ACC112 (cell line): ENCODE results near the gene HPS3.

Experiments used
- H2AFZ ChIP-seq: fragments of 200-600 bp; sonication (generic); one replicate; pipeline ENCODE4 v1.6.0; 2017; ENCODE audit warnings: antibody characterized with exemption, low read length; ENCODE audit not compliant: unreplicated experiment
- H3K27ac ChIP-seq: fragments of 200-600 bp; sonication (generic); 2 replicates; pipeline ENCODE4 v1.5.1; 2014; ENCODE audit warnings: low read depth, mild to moderate bottlenecking, antibody characterized with exemption, low read length, moderate library complexity
- H3K27me3 ChIP-seq: fragments of 200-600 bp; sonication (generic); 2 replicates; pipeline ENCODE4 v1.6.1; 2014; ENCODE audit warnings: mild to moderate bottlenecking, antibody characterized with exemption, low read length, moderate library complexity, mixed read lengths; ENCODE audit not compliant: insufficient read depth
- H3K36me3 ChIP-seq: fragments of 200-600 bp; sonication (generic); 2 replicates; pipeline ENCODE4 v1.6.1; 2016; ENCODE audit warnings: mild to moderate bottlenecking, antibody characterized with exemption, low read length, moderate library complexity, mixed read lengths; ENCODE audit not compliant: insufficient read depth
- H3K4me1 ChIP-seq: fragments of 200-600 bp; sonication (generic); one replicate; pipeline ENCODE4 v1.6.1; 2016; ENCODE audit warnings: low read length, mixed read lengths; ENCODE audit not compliant: insufficient read depth, unreplicated experiment, control insufficient read depth
- H3K4me3 ChIP-seq: fragments of 200-600 bp; sonication (generic); 2 replicates; pipeline ENCODE4 v1.5.1; 2014; ENCODE audit warnings: mild to moderate bottlenecking, low read depth, low read length
- H3K79me2 ChIP-seq: fragments of 200-600 bp; sonication (generic); one replicate; pipeline ENCODE4 v1.6.0; 2016; ENCODE audit warnings: low read length; ENCODE audit not compliant: control insufficient read depth, unreplicated experiment, insufficient read depth

The HPS3 gene

DNA sequence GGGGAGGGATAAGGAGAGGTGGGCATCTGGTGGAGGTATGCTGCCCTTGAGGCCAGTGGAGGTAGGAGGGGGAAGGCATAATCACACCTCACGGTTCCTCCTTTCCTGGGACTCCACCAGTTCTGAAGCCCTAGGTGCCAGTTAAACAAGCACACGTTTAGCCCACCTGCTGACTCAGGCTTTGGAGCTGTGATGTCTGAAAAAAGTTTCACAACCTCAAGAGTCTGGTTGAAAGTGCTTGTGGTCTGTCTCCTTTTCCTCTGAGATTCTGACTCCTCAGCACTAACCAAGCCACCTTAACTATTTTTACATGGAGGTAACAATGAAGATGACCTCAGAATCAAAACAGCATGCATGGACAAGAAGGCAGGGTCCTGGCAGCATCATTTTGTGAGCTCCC is 23.0 kb downstream of the HPS3 start:
- H3K27me3 ChIP-seq: no peaks in the 10 kb centered on the region
- H3K4me3 ChIP-seq: peak overlapping the region; percentile 14; the same call in 1 of the 2 replicates
- no peak overlapping the region for H2AFZ ChIP-seq
- H3K4me1 ChIP-seq: peaks cover 18% of the 10 kb centered on the region
- no peaks in the 10 kb centered on the region for H3K79me2 ChIP-seq
- peak overlapping the region; percentile 61 for H3K27ac ChIP-seq
- H3K36me3 ChIP-seq: peaks cover 25% of the 10 kb centered on the region

DNA sequence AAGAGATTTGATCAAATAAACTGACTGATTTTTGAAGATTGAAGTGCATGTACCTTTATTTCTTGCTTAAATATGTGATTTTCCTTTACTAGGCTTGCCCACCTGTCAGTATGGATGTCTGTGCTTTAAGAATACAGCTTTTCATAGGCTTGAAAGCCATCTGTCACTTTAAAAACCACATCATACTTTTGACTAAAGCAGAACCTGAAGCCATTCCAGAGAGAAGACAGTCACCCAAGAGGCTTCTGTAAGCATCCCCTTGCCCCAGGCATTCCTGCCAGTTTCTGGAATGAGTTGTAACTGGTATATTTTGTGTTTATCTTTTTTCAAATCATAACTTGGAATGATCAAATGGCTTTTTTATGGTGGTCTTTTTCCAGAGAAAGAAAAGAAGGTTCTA is 24.0 kb downstream of the HPS3 start:
- H3K27ac ChIP-seq: no peak overlapping the region
- peaks cover 28% of the 10 kb centered on the region for H3K36me3 ChIP-seq

DNA sequence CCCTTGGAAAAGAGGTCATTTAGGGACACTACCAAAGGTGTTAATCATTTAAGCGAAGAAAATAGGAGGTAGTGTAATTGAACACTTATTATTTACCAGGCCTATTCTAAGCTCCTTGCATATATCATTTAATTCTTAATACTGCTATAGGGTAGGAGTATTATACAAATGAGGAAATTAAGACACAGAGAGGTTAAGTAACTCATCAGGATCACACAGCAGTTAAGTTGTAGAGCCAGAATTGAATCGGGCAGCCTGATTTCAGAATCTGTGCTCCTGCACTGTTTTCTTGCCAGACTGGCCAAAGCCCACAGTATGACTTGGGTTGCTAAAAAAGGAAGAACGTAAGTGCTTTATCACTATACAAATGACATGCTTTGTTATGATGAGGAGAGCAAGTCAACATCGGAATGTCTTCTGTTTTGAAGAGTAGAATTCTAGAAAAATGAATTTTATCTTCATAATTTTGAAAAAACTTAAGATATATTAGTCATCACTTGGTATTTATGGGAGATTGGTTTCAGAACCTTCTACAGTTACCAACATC is 31.4 kb downstream of the HPS3 start:
- no peak overlapping the region for H3K4me3 ChIP-seq
- H3K79me2 ChIP-seq: no peaks in the 10 kb centered on the region
- H3K36me3 ChIP-seq: peaks cover 32% of the 10 kb centered on the region
- no peaks in the 10 kb centered on the region for H3K27me3 ChIP-seq
- H3K4me1 ChIP-seq: no peaks in the 10 kb centered on the region
- no peak overlapping the region for H2AFZ ChIP-seq
- no peak overlapping the region for H3K27ac ChIP-seq

More for the DNA sequence above, 24.0 kb downstream of the HPS3 start:
- Histone ChIP-seq H2AFZ (no peak overlapping the region), H3K79me2 (no peaks in the 10 kb centered on the region), H3K4me3 (no peak overlapping the region), H3K4me1 (peaks cover 18% of the 10 kb centered on the region), H3K27me3 (no peaks in the 10 kb centered on the region)

DNA sequence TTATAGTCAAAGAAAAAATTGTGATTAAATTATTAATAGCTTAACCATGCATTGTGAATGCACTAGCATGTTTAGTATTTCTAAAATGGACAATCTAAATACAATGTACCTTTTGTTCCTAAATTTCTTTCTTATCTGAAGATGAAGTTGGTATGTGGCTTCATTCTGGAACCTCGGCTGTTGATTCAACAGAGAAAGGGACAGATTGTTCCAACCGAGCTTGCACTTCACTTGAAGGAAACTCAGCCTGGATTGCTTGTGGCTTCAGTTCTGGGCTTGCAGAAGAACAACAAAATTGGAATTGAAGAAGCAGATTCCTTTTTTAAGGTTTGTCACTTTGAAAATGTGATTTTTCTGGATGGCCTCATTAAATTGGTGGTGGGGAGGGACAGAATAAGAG is 32.6 kb downstream of the HPS3 start:
- no peaks in the 10 kb centered on the region for H3K4me1 ChIP-seq
- H2AFZ ChIP-seq: no peak overlapping the region
- peaks cover 38% of the 10 kb centered on the region for H3K36me3 ChIP-seq
- H3K27me3 ChIP-seq: no peaks in the 10 kb centered on the region
- H3K27ac ChIP-seq: no peak overlapping the region
- H3K4me3 ChIP-seq: no peak overlapping the region
- no peaks in the 10 kb centered on the region for H3K79me2 ChIP-seq

DNA sequence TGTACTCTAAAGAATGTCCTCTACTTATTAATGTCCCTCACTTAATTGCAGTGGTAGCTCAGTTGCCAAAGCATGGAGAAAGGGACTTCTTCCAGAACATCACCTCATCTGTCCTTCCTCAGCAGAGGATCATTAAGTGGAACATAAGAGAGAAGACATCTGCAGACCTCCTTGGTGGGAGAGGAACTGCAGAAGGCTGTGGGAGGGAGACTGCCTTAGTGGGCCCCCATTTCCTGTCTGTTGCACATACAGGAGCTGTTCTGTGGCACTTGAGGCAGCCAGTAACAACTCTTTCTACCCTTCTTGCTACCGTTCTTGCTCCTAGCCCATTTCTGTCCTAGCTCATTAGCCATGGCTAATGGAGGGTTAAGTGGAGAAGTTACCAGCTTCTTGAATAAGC is 33.6 kb downstream of the HPS3 start:
- no peak overlapping the region for H2AFZ ChIP-seq
- no peak overlapping the region for H3K27ac ChIP-seq
- H3K27me3 ChIP-seq: no peaks in the 10 kb centered on the region
- H3K4me3 ChIP-seq: no peak overlapping the region
- H3K79me2 ChIP-seq: no peaks in the 10 kb centered on the region
- peaks cover 42% of the 10 kb centered on the region for H3K36me3 ChIP-seq
- no peaks in the 10 kb centered on the region for H3K4me1 ChIP-seq

DNA sequence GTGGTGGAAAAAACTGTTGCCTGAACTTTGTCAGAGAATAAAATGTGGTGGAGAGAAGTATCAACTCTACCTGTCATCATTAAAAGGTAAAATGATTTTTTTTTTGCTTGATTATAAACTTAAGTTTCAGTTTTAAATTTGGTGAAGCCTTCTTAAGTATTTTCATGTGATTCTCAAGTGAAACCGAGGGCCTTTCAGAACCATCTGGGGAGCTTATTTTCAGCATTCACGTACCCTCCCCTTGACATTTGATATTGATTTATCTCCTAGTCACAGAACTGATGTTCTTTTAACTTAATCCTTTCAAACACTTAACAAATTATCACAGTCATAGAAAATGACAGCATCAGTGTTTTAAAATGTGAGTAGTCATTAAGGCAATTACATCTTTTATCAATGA is 38.5 kb downstream of the HPS3 start:
- H3K4me3 ChIP-seq: no peak overlapping the region
- no peak overlapping the region for H2AFZ ChIP-seq
- no peaks in the 10 kb centered on the region for H3K27me3 ChIP-seq
- H3K36me3 ChIP-seq: peaks cover 60% of the 10 kb centered on the region
- no peaks in the 10 kb centered on the region for H3K79me2 ChIP-seq
- no peak overlapping the region for H3K27ac ChIP-seq
- no peaks in the 10 kb centered on the region for H3K4me1 ChIP-seq

DNA sequence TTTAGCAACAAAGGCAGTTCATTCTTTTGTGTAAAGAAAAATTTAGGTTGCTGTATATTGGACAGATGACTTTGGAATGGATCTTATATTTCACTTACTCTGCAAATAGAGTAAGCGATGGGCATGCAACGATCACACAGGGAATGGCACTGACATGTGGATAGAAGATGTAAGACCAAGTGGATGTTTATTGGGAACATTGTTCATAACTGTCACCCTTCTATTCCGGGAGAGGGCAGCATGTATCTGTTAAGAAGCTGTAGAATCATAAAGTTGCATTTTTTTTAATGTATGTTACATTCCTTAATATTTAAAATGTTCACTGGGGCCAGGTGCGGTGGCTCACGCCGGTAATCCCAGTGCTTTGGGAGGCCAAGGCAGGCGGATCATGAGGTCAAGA is 41.2 kb downstream of the HPS3 start:
- H3K27me3 ChIP-seq: no peaks in the 10 kb centered on the region
- peaks cover 62% of the 10 kb centered on the region for H3K36me3 ChIP-seq
- H3K4me3 ChIP-seq: no peak overlapping the region
- no peak overlapping the region for H3K27ac ChIP-seq
- no peaks in the 10 kb centered on the region for H3K79me2 ChIP-seq
- H3K4me1 ChIP-seq: no peaks in the 10 kb centered on the region
- H2AFZ ChIP-seq: no peak overlapping the region

DNA sequence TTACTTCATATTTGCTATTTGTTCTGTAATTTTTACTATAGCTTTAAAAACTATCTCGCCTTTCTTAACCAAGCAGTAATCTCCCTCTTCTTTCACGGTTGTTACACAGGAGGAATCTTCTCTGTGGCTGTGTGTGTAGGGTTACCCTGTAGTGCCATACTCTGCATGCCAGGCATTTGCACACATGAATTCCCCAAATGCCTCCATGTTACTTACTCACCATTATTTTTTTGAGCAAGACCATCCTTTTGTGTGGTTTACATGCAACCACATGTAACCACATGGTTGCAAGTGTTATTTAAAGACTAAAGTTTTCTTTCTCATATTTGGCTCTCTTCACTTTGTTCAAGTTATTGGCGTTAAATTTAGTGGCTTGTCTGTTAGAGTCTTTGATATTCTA is 45.5 kb downstream of the HPS3 start:
- Histone ChIP-seq H3K4me3 (no peak overlapping the region), H3K27ac (no peak overlapping the region), H3K4me1 (peaks cover 19% of the 10 kb centered on the region), H2AFZ (no peak overlapping the region), H3K27me3 (no peaks in the 10 kb centered on the region), H3K36me3 (peaks cover 61% of the 10 kb centered on the region), H3K79me2 (no peaks in the 10 kb centered on the region)

DNA sequence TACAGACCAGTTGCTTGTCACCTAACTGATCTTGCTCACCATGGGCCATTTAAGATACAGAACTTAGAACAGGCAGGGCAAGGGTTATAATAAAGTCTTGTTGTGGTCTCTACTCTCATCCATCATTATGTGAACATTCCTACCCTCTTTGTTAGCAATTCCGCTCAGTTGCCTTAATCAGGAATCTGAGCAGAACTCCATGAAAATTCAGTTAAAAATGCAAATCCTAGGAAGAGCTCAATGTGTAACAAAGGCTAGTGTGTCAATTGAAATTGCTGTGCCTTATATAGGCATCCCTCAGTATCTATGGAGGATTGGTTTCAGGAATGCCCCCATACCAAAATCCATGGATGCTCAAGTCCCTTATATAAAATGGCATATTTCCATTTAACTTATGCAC is 47.7 kb downstream of the HPS3 start:
- Histone ChIP-seq H3K79me2 (no peaks in the 10 kb centered on the region), H3K4me3 (no peak overlapping the region), H3K36me3 (peaks cover 52% of the 10 kb centered on the region), H3K27me3 (no peaks in the 10 kb centered on the region), H2AFZ (no peak overlapping the region), H3K4me1 (peaks cover 34% of the 10 kb centered on the region), H3K27ac (no peak overlapping the region)

DNA sequence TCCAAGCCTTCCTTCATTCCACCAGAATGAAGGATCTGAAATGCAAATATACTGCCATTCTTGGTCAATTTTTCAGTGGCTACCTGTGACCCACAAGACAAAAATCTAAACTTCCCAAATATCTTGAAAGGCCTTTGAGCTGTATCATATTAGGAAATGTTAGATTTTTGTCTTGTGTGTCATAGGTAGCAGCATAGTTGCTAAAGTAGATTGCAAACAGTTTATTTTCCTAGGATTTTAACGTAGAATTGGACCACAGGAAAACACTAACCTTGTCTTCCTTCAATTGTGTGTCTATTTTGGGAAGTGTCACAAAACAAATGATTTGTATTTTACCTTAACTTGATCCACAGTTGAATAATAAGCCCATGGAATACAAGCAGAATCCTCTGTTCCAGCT is 49.8 kb downstream of the HPS3 start:
- H3K4me3 ChIP-seq: no peak overlapping the region
- no peak overlapping the region for H2AFZ ChIP-seq
- H3K27me3 ChIP-seq: no peaks in the 10 kb centered on the region
- H3K4me1 ChIP-seq: peaks cover 34% of the 10 kb centered on the region
- no peaks in the 10 kb centered on the region for H3K79me2 ChIP-seq
- H3K27ac ChIP-seq: peak overlapping the region; percentile 88
- H3K36me3 ChIP-seq: peaks cover 38% of the 10 kb centered on the region

DNA sequence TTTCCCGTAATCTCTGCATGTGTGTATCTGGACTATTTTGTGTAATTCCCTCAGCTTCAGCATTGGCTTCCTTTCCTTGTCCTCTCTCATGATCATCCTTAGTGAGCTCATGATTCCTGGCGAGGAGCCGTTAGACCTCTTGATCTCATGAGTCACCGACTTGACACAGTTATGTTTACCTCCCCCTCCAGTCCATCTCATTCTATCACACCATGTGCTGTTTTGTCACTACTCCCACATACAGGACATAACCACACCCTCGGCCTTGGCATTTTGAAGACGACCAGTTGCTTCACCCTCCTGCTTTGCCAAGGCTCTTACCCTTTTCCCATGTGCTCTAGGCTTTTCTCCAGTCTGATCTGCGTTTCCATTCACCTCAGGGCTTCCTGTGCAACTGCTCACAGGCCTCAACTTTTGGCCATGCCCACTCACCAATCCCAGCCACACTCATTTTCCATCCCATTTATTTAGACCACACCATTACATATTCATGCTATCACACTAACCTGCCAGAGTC is 50.7 kb downstream of the HPS3 start:
- Histone ChIP-seq H2AFZ (peak overlapping the region; percentile 51), H3K4me3 (peak overlapping the region; percentile 7; the same call in 1 of the 2 replicates), H3K79me2 (no peaks in the 10 kb centered on the region), H3K36me3 (peaks cover 29% of the 10 kb centered on the region), H3K27me3 (no peaks in the 10 kb centered on the region), H3K27ac (peak overlapping the region; percentile 88), H3K4me1 (peaks cover 34% of the 10 kb centered on the region)
